IPS-20b (cell line): ENCODE data around the gene CRYGN.

Source experiments
- H3K27ac ChIP-seq: one replicate; pipeline ENCODE4 v1.5.1; 2013; ENCODE audit warnings: low read length
- H3K27me3 ChIP-seq: 2 replicates; pipeline ENCODE4 v1.6.1; 2013; ENCODE audit warnings: mild to moderate bottlenecking, low read length, inconsistent platforms; ENCODE audit not compliant: insufficient read depth
- H3K36me3 ChIP-seq: 2 replicates; pipeline ENCODE4 v1.6.1; 2013; ENCODE audit warnings: low read depth, mild to moderate bottlenecking, inconsistent platforms, low read length, moderate library complexity; ENCODE audit not compliant: insufficient read depth
- H3K4me1 ChIP-seq: 2 replicates; pipeline ENCODE4 v1.6.1; 2013; ENCODE audit warnings: mild to moderate bottlenecking, control low read depth, inconsistent platforms, low read length, moderate library complexity; ENCODE audit not compliant: insufficient read depth
- H3K4me3 ChIP-seq: 2 replicates; pipeline ENCODE4 v1.5.1; 2013; ENCODE audit warnings: mild to moderate bottlenecking, low read length, inconsistent platforms
- H3K9ac ChIP-seq: 2 replicates; pipeline ENCODE4 v1.6.1; 2013; ENCODE audit warnings: low read depth, mild to moderate bottlenecking, inconsistent platforms, low read length, moderate library complexity
- H3K9me3 ChIP-seq: 2 replicates; pipeline ENCODE4 v1.6.1; 2013; ENCODE audit warnings: mild to moderate bottlenecking, low read depth, low read length, inconsistent platforms; ENCODE audit not compliant: insufficient read depth

Gene CRYGN

DNA sequence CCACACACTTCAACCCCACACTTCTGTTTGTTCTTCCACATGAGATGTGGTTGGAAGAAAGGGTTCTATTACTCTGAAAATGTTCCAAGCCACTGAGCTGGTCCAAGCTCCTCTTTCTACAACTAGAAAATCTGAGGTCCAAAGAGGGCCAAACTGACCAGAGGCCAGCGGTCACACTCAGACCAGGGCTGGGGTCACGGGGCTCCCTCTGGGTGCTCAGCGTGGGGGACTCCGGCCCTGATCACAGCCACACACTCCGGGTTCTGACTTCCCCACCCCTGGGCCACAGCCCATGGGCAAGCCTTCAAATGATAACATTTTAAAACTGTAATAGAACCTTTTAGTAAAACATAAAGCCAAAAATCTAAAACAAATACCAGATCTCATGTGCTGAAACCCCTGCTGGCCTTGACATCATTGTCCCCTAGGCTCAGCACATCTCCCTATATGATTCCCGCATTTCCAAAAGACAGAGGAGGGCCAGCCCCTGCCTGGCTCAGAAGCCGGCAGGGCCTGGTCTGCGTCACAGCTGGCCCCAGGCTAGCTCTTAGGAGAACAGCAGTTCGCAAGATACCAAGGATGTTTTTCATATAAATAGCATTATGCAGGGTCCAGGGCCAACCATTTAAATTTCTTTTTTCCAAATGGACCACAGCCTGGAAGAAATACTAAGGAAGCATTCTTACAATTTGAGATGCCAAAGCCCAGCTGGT is 3.3 kb downstream of the CRYGN start:
- H3K27ac ChIP-seq: no peak overlapping the region
- H3K9me3 ChIP-seq: no peaks in the 10 kb centered on the region
- H3K27me3 ChIP-seq: peaks cover 27% of the 10 kb centered on the region
- H3K36me3 ChIP-seq: no peaks in the 10 kb centered on the region
- no peak overlapping the region for H3K9ac ChIP-seq
- peaks cover 5% of the 10 kb centered on the region; the same call in 1 of the 2 replicates for H3K4me1 ChIP-seq
- no peak overlapping the region for H3K4me3 ChIP-seq

DNA sequence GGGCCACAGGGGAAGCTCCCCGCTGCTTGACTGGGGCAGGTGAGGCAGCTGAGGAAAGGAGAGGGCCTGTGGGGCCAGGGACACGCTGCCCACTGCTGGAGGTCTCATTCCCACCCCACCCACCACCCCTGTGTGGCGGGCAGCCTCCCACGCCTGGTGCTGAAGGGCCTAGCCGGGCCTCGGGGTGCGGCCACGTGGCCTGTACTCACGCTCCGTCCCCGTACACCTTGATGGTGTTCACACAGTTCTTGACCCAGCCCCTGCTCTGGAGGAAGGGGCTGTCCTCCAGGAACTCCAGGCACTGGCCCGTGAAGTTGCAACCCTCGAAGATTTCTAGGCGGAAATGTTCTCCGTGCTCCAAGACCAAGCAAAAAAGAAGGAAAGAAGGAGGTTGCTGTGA is 4.0 kb downstream of the CRYGN start:
- no peak overlapping the region for H3K4me3 ChIP-seq
- no peaks in the 10 kb centered on the region for H3K9me3 ChIP-seq
- H3K36me3 ChIP-seq: no peaks in the 10 kb centered on the region
- H3K27ac ChIP-seq: no peak overlapping the region
- H3K9ac ChIP-seq: no peak overlapping the region
- peaks cover 25% of the 10 kb centered on the region for H3K27me3 ChIP-seq
- H3K4me1 ChIP-seq: peaks cover 3% of the 10 kb centered on the region; the same call in 1 of the 2 replicates

DNA sequence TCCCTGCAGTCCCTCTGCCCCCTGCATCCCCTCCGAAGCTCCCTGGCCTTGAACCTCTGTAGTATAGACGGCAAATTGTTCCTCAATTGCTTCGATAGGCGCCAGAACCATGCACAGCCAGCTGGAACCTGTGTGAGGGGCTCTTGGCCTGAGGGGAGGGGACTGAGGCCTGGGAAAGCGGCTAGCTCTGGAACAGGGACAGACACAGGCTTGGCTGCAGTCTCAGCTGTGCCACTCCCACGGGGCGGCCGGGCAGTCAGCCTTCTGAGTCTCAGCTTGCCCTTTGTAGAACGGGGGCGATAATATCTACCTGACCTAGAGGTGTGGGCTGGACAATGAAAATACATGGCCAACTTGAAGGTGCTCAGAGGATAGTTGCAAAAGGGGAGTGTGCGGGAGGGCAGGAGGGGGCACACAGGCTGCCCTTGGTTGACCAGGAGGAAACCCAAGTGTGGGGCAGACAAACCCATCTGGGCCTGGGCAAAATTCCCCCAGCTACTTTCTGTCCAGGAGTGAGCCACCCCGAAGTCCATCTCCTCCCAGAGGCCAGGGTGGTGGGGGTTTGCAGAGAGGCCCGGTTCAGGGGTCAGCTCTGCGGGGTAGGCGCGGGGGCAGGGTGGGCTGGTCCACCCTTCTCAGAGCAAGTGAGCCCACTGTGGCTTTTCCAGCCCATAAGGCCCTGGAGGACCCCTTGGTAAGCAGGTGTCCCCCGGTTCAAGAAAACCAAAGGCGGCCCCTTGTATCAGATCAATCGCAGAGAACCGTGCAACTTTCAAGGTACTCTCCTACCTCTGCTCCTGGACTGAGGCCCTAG is 4.6 kb downstream of the CRYGN start:
- Histone ChIP-seq H3K4me3 (no peak overlapping the region), H3K27me3 (peaks cover 18% of the 10 kb centered on the region), H3K4me1 (peaks cover 4% of the 10 kb centered on the region; the same call in 1 of the 2 replicates), H3K27ac (no peak overlapping the region), H3K9me3 (no peaks in the 10 kb centered on the region), H3K9ac (no peak overlapping the region), H3K36me3 (no peaks in the 10 kb centered on the region)

DNA sequence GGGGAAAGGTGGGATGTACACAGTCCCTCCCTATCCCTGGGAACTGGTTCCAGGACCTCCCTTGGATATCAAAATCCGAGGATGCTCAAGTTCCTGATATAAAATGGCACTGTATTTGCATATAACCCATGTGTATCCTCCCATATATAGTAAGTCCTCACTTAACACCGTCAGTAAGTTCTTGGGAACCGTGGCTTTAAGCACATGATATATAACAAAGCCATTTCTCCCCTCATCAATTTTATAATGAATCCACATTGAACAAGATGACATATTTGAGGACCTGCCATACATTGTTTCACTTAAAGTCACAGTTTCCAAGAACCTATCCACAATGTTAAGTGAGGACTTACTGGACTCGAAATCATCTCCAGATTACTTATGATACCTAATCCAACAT is 5.4 kb downstream of the CRYGN start:
- H3K9ac ChIP-seq: no peak overlapping the region
- H3K27me3 ChIP-seq: peaks cover 14% of the 10 kb centered on the region
- H3K9me3 ChIP-seq: no peaks in the 10 kb centered on the region
- H3K4me3 ChIP-seq: no peak overlapping the region
- H3K27ac ChIP-seq: no peak overlapping the region
- no peaks in the 10 kb centered on the region for H3K36me3 ChIP-seq
- peaks cover 11% of the 10 kb centered on the region; the same call in 1 of the 2 replicates for H3K4me1 ChIP-seq

DNA sequence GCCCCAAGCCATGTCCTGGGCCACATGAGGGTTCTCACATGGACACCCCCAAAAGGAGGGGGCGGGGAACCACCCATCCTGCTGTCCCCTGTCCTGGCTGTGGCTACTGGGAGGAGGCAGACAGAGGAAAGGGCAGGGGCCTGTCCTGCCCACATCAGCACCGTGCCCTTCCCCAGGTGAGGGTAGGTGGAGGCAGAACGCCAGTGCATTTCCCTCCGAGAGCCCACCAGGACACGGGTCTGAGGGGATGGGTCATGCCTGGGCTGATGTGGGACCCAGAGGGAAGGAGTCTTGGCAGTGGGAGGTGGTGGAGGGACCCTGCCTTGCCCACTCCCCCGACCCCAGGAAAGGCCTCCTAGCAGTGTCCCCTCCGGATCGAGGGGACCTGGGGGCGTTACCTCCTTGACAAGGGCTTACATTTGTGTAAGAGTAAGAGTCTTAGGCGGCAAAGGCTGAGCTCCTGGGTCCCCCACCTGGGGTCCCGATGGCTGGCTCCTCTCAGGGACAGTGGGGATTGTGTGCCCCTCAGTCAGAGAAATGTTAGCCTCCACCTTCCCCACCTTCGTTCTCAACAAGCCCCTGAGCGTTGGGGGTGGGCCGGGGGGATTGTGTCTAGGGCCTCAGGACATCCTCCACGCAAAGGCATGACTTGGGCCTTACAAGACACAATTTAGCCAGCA is 6.1 kb downstream of the CRYGN start:
- no peak overlapping the region for H3K9ac ChIP-seq

DNA sequence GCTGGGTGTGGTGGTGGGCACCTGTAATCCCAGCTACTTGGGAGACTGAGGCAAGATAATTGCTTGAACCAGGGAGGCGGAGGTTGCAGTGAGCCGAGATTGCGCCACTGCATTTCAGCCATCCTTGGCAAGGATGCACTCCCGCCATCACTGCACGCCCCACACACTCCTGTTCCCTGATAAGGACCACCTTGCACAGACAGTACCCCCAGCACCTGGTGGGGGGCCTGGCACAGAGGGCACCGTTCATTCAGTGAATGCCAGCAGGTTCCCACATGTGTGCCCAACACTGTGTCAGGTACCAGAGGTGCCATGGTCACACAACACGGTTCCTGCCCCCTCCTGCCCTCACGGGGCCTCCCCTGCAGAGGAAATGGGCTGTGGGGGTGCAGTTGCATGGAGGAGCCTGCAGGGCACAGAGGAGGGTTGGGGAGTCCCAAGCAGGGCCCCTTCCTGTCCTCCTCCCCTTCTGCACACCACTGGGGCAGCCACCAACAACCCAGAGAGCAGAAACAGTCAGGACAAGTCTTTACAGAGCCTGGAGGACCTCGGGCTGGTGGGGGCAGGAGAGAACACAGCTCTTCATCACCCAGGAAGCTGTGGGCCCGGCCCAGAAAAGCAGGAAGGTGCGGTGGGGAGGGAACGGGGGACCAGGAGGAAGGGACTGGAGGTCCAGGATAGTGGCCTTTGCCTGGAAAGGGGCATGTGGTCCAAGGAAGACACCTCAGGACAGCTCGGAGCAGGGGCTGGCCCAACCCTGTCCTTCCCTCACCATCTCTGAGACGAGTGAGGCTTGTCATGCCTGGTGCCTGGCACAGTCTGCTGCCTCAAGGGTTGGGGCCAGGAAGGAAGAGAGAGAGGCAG is 7.1 kb downstream of the CRYGN start:
- Histone ChIP-seq H3K27me3 (no peaks in the 10 kb centered on the region), H3K27ac (no peak overlapping the region), H3K4me1 (peaks cover 21% of the 10 kb centered on the region; the same call in 1 of the 2 replicates), H3K4me3 (no peak overlapping the region), H3K9ac (no peak overlapping the region), H3K9me3 (no peaks in the 10 kb centered on the region), H3K36me3 (no peaks in the 10 kb centered on the region)

More for the DNA sequence above, 6.1 kb downstream of the CRYGN start:
- Histone ChIP-seq H3K27me3 (peaks cover 7% of the 10 kb centered on the region; the same call in 1 of the 2 replicates), H3K9me3 (no peaks in the 10 kb centered on the region), H3K4me3 (no peak overlapping the region), H3K4me1 (peaks cover 15% of the 10 kb centered on the region; the same call in 1 of the 2 replicates), H3K27ac (no peak overlapping the region), H3K36me3 (no peaks in the 10 kb centered on the region)

DNA sequence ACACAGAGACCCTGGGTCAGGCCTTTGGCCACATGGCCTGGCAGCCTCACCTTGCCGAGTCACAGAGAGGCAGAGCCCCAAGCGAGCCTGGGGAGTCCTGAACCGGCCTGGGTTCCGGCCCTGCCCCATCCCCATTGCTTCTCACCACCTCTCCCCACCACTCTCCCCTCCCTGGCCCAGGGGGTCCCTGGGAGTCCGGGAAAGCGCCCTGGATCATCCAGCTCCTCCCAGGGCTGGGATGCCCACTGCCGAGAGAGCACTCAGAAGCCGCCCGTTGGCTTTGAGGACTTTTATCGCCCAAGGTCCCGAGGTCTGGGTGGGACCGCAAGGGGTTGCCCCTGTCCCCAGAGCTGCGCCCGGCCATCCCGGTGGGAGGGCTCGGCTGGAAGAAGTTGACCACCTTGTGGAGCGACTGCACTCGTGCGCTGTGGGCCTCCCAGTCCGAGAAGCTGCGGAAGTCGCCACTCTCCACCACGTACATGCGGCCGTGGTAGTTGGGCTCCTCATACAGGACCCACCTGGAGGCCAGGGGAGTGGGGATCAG is 8.1 kb downstream of the CRYGN start:
- Histone ChIP-seq H3K9me3 (no peaks in the 10 kb centered on the region), H3K27me3 (no peaks in the 10 kb centered on the region), H3K36me3 (no peaks in the 10 kb centered on the region)

DNA sequence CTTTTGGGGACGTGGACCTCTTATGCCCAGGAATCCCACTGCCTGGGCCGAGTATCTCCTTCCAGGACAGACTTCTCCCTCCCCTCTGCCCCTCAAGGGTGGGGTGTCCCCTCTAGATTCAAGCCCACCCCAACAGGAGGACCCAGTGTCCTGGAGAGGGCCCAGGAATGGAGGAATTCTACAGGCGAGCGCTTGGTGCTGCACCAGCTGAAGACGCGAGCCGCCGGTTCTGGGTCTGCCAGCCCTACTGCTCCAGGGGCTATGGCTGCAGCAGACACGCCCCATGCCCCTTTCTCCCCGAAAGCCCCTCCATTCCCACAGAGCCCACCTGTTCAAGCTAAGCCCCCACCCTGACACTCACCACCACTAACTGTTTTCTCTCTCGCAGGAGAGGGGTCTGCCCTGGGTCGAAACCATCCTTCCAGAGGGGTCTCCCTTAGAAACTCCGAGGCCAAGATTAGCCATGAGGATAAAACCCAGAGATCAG is 8.6 kb downstream of the CRYGN start:
- H3K9ac ChIP-seq: no peak overlapping the region
- H3K4me1 ChIP-seq: peaks cover 21% of the 10 kb centered on the region; the same call in 1 of the 2 replicates
- no peaks in the 10 kb centered on the region for H3K36me3 ChIP-seq
- no peaks in the 10 kb centered on the region for H3K27me3 ChIP-seq
- no peak overlapping the region for H3K27ac ChIP-seq
- H3K4me3 ChIP-seq: no peak overlapping the region
- no peaks in the 10 kb centered on the region for H3K9me3 ChIP-seq

More for the DNA sequence above, 8.1 kb downstream of the CRYGN start:
- H3K9ac ChIP-seq: no peak overlapping the region
- no peak overlapping the region for H3K4me3 ChIP-seq
- H3K4me1 ChIP-seq: peaks cover 21% of the 10 kb centered on the region; the same call in 1 of the 2 replicates
- H3K27ac ChIP-seq: no peak overlapping the region

DNA sequence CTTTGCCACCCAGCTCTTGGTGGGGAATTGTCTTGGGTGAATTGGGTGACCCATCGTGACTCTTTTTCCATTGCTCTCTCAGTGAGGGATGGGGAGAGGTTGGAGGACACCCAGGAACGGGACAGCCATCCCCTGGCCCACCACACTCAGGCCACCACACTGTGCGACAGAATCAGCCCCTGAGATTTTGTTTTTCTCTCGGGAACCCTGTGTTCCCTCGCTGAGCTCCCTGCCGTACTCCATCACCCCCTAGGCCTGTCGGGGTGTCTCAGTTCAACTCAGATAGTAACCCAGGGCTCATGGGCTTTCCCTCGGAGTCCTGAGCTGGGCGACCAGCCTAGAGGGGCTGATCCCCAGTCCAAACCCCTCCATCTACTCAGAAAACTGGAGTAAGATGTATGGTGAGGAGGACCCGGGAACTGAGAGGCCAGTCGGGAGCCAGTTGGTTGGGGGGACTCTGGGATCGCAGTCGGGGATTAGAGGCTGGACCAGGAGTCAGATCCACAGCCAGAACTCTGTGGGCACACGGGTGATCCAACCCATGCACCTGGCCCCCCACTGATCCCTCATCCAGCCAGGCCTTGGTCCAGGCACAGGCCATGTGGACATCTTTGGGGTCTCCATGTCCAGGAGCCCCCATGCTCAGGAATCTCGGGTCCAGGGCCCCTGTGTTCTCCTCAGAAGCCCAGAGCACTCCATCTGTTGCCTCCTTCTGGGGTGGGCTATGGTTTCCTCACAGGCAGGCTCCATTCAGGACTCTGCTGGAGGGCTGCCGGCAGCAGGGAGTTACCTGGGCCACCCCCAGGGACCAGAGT is 9.3 kb downstream of the CRYGN start:
- Histone ChIP-seq H3K27me3 (no peaks in the 10 kb centered on the region), H3K4me3 (no peak overlapping the region), H3K9me3 (no peaks in the 10 kb centered on the region), H3K9ac (no peak overlapping the region), H3K36me3 (no peaks in the 10 kb centered on the region), H3K27ac (no peak overlapping the region), H3K4me1 (peaks cover 21% of the 10 kb centered on the region; the same call in 1 of the 2 replicates)
